Peyer's patch (tissue), 4 donors: ENCODE measurements around the gene DUOXA1.
"Not testable (repeated sequence)": the region's sequence is repeated elsewhere in the genome, so short reads cannot be mapped to it uniquely, and the experiment has no call there.

Source experiments
- POLR2A ChIP-seq, 2 donors: fragments of 450-650 bp; IDR thresholded peaks; one replicate each; pipeline ENCODE4 v1.5.1; 2017; ENCODE audit warnings: antibody characterized with exemption in 2 of 2, mild to moderate bottlenecking in 2 of 2, moderate library complexity in 2 of 2
- TF ChIP-seq, protein P1 (sequence below), 6 experiments: fragments of 450-650 bp in 4 of 6; fragments of 200-600 bp in 2 of 6; sonication (generic) in 1 of 6; IDR thresholded peaks; one replicate each; pipeline ENCODE4 v1.5.1; 2017 to 2019; ENCODE audit warnings: antibody characterized with exemption in 6 of 6, mild to moderate bottlenecking in 3 of 6, moderate library complexity in 1 of 6

DNA sequence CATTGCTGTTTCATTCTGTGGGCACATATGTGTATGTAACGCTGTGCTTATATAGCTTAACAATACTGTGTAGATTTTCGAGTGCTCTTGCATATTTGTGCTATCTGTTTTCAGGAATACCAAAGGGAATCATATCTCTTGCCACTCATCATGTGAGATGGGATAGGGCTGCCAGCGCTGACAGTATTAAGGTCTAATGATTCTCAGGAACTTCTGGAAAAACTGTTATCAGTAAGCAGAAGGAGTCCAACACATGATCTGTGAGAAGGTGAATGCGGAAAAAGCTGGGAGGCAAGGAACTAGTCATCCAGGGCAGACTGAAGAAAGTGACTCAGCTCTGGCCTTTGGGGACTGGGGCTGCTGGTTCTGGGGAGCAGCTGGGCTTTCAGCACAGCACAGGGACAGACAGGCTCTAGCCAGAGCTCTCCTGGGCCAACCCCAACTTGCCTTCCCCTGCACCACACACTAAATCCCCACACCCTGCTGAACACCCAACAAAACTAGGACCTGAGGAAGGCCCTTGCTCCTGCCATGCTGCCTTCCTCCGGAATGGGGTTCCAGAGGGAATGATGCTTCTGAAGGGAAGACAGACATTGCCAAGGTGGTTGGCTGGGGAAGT is 49.9 kb downstream of the DUOXA1 start:
- TF ChIP-seq, protein P1, sequence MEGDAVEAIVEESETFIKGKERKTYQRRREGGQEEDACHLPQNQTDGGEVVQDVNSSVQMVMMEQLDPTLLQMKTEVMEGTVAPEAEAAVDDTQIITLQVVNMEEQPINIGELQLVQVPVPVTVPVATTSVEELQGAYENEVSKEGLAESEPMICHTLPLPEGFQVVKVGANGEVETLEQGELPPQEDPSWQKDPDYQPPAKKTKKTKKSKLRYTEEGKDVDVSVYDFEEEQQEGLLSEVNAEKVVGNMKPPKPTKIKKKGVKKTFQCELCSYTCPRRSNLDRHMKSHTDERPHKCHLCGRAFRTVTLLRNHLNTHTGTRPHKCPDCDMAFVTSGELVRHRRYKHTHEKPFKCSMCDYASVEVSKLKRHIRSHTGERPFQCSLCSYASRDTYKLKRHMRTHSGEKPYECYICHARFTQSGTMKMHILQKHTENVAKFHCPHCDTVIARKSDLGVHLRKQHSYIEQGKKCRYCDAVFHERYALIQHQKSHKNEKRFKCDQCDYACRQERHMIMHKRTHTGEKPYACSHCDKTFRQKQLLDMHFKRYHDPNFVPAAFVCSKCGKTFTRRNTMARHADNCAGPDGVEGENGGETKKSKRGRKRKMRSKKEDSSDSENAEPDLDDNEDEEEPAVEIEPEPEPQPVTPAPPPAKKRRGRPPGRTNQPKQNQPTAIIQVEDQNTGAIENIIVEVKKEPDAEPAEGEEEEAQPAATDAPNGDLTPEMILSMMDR (IDR thresholded peaks at IDR 0.05) = not testable (repeated sequence)
- TF ChIP-seq POLR2A (IDR thresholded peaks at IDR 0.05) = not testable (repeated sequence)
